Ureter (tissue), 1 donor: ENCODE results near the gene HCK. TPM values are rescaled to one million over a fixed set of nuclear protein-coding genes. Genes with fewer than 3 reads are reported as not detected.

Experiments used
- DNase-seq: peaks from one replicate; pipeline ENCODE4 v3.0.0-alpha.2; 2020; ENCODE audit warnings: low spot score
- total RNA-seq: library from RNA; stranded (reverse); gene quantifications from one replicate; pipeline ENCODE4 v1.2.4, GENCODE V29; 2023
- donor health status: DM: yes; HTN: yes; CAD: no.

HCK gene
- total RNA-seq, 1 donor from 2014 or later: 6.1 TPM

DNA sequence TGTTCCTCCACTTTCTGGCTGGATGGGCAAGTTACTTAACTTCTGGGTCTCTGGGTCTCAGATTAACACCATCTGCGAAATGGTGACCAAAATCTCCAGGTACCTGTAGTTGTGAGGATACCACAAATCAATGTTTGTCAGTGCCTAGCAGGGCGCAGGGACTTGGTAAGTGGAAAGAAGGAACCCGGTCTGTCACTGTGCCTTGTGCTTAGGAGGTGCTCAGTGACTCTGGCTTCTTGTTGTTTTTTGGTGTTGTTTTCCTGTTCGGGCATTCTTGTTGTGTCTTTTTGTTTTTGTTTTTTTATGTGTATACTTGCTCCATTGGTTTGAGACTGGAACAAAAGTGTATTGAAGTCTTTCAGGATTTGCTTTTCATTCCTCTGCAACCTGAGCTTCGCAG lies 75.3 kb downstream of the HCK start:
- no peak for DNase-seq

DNA sequence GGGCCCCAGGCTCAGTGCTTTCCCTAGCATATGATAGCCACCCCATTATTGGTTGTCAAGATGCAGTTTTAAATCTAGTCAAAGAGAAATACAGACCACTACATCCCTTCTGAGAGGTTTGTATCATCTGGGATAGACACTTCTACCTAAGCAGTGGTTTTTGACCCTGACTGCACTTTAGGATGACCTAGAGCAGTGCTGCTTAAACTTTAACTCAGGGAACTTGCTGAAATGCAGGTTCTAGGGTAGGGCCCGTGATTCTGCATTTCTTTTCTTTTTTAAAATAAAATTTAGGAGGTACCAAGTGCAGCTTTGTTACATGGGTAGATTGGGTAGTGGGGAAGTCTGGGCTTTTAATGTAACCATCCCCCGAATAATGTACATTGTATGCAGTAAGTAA lies 76.1 kb downstream of the HCK start:
- DNase-seq: no peak

DNA sequence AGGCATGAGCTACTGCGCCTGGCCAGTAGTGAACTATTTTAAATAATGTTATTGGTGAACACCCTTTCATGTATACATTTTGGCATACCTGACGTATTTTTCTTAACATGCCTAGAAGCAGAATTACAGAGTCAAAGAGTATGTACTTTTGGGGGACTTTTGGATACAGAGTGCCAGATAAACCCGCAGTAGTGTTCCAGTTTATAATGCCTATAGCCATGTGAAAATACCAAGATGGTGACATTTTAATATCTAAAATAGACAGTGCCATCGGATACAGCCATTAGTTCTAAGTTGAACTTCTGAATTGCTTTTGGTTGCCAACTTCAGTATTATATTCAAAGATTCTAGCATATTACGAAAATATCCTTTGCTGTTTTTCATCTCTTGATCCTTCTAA lies 77.8 kb downstream of the HCK start:
- DNase-seq: no peak

DNA sequence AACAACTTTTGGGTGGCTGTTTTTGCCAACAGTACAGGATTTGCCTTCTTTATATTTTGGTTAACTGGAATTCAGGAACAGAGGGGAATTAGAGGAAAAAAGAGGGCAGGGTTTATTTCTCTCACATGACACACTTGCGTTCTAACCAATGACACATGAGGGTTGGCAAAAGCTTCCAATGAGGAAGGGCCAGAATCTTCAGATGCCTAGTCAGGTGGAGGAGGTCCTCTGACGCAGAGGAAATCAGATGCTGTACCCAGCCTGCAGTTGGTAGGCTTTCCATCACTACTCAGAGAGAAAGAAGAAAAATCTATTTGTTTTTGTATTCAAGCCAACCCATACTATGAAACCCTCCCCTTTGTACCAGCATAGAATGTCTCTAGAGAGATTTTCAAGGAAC lies 78.3 kb downstream of the HCK start:
- DNase-seq: no peak

DNA sequence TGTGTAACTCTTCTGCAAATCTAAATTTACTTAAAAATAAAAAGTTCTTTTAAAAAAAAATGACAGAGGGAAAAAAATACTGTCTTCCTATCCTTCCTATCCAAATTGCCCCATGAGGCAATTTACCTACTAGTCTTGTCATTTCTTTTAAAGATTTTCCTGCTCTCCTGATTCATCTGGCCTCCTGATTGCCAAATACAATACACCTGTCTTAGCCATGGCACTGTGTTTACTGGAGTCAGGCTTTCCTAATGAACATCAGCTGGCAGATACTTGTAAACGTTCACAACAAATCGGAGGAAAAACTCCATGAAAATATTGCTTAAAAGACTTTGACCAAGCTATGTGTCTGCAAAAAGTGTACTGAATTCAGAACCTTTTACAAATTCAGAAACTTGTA lies 78.9 kb downstream of the HCK start:
- no peak for DNase-seq

DNA sequence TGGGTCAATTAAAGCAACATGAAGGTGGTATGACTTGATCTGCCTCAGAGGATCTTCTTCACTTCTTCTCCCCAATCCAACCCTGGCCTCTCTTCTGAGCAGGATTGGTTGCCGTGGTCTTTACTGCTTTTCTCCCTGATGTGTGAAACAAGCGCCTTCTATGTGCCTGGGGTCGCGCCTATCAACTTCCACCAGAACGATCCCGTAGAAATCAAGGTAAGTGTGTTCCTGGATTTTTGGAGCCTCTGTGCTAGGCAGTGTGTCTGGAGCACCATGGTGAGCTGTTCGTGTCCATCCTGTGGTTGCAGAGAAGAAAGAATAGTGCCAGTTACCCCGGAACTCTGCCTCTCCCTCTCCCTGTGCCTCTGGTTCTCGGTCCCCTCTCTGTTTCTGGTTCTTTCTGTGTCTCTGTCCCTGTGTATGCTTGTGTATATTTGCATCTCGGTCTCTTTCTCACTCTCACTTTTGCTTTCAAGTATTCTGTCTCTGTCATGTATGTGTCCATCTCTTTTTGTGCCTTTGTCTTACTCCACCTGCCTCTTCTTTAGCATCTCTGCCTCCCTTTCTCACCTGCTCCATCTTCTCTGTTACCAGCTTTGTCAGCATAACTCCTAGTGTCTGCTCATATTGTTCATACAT lies 81.0 kb downstream of the HCK start:
- DNase-seq: no peak

DNA sequence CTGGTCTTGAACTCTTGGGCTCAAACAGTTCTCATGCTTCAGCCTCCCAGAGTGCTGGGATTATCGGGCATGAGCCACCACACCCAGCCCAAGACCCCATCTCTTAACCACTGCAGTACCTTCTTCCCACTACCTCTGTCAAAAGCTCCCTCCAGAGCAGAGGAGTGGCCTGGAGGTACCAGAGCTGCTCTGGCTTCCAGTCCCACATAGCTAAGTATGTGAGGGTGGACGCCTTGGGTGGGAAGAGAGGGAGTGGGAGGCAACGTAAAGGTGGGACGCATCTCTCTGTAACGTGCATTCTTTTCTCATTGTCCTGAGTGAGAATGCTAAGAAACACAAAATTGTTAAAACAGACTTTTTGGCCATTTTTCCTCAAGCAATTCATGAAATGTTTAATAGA lies 82.0 kb downstream of the HCK start:
- DNase-seq: no peak

DNA sequence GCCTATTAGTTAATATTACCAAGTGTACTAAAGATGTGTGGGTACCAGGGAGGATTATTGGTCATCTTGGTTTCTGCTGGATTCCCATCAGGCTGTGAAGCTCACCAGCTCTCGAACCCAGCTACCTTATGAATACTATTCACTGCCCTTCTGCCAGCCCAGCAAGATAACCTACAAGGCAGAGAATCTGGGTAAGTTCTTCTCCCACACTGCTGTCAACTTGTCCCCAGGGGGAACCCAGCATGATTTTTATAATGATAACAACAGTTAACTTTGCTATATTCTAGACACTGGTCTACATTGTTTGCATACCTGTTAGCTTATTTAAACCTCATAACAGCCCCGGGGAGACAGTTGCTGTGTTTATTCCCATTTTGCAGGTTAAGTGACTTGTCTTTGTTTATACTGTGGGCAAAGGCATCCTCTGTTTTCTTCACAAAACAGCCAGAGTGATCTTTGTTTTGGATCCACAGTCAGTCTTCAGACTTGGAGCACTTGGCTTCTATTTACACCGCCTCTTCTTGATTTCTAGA lies 84.0 kb downstream of the HCK start:
- no peak for DNase-seq

DNA sequence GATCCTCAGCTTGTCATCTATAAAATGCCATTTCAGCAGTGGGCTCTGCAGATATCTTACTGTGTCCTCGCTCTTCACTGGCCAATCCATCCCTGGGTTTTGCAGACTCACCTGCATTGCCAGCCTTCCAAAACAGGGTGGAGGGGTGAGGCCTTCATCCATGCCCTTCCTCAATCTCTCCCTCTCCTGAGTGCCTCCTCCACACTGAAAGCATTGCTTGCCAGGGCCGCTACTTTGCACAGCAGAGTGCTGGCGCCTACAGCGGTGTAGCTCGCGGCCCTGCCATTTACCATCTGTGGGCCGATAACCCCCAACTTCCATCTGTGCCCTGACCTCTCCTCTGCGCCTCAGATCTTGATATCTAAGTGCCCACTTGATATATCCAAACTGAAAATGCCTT lies 86.9 kb downstream of the HCK start:
- no peak for DNase-seq

DNA sequence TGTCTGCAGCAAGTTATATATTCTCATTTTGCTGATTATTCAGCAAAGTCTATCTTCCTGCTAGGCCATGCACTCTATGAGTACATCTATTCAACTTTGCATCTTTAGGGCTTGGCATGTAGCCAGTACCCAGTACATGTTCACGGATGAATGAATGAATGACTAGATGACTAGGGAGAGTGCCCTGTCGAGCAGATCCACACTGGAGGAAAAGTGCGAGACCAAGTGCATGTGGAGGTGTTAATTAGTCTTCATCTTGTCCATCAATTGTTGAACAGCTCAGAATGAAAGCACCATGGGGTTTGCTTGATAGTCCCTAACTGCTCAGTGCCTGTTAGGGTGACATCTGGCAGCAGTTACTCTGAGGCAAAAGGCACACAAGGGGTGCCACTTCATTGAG lies 87.9 kb downstream of the HCK start:
- DNase-seq: no peak

DNA sequence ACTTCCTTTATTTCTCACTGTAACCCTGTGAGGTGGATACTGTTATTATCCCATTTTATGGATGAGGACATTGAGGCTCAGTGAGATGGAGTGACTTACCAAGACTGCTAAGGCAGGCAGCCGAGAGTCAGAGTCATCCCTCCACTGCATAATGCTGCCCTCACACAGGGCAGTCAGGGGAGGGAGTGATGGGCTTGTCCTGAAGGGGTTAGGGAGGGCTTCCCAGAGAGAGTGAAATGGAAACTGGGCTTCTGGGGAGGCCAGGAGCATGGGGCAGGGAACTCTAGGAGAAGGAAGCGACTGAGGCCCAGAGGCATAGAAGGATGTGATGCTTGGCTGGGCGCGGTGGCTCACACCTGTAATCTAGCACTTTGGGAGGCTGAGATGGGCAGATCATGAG lies 88.6 kb downstream of the HCK start:
- DNase-seq: no peak

DNA sequence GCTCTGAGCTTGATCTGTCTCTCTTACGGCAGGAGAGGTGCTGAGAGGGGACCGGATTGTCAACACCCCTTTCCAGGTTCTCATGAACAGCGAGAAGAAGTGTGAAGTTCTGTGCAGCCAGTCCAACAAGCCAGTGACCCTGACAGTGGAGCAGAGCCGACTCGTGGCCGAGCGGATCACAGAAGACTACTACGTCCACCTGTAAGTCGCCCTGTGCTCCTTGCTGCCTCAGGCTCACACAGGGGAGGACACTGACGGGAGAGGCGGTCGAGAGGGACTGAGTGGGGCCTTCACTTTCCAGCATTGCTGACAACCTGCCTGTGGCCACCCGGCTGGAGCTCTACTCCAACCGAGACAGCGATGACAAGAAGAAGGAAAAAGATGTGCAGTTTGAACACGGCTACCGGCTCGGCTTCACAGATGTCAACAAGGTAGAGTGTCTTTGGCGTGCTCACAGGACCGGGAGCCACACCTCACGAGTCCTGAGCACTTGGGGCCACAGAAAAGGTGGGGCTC lies 89.5 kb downstream of the HCK start:
- DNase-seq: no peak

DNA sequence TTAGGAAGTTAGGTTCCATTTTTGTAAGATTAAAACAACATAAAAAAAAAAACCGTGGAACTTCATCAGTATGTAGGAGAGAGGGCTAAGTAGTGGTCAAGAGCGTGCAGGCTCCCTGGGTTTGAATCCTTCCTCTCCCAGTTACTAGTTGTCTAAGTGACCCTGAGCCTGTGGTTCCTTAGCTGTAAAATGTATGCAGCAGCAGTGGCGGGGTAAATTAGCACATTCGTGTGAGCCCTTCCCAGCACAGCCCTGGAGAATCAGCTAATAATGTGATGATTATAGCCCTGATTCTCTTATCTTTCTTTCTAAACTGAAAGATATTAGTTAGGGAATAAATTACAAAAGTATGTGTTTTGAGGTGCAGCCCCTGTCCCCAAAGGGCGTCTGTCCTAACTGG lies 90.0 kb downstream of the HCK start:
- DNase-seq: no peak

DNA sequence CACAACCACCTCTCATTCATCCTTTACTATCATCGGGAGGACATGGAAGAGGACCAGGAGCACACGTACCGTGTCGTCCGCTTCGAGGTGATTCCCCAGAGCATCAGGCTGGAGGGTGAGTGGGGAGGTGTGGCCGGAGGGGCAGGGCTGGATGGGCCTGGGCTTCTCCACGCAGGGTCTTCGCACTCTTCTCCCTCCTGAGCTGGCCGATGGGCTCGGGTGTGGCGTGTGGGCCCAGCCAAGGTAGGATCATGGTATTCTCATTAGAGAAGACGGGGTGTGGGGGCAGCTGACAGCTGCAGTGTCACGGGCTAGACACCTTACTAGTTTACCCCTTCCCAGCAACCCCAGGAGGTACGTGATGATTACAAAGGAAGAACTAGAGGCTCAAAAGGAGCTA lies 90.9 kb downstream of the HCK start:
- no peak for DNase-seq

DNA sequence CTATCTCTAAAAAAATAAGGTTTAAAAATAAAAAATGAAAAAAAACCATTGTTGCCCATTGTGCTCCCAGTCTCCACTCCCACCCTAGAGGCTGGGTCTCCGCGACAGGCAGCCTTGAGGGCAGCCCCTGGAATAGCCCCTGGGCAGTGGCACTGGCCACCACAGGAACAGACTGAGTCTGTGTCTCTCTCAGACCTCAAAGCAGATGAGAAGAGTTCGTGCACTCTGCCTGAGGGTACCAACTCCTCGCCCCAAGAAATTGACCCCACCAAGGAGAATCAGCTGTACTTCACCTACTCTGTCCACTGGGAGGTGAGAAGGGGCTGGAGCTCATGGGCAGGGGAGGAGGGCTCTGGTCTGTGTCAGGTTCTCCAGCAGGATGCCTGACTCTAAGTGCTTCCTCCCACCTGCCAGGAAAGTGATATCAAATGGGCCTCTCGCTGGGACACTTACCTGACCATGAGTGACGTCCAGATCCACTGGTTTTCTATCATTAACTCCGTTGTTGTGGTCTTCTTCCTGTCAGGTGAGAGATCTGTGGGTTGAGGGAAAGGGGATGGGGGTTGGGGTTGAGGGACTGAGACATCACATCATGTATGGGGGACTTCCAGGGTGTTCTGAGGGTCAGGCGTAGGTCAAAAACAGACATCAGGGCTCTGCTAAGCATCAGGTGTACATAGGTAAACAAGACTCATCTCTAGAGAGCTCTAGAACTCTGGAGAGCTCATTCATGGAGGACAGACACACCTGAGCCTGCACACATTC lies 93.0 kb downstream of the HCK start:
- no peak for DNase-seq

DNA sequence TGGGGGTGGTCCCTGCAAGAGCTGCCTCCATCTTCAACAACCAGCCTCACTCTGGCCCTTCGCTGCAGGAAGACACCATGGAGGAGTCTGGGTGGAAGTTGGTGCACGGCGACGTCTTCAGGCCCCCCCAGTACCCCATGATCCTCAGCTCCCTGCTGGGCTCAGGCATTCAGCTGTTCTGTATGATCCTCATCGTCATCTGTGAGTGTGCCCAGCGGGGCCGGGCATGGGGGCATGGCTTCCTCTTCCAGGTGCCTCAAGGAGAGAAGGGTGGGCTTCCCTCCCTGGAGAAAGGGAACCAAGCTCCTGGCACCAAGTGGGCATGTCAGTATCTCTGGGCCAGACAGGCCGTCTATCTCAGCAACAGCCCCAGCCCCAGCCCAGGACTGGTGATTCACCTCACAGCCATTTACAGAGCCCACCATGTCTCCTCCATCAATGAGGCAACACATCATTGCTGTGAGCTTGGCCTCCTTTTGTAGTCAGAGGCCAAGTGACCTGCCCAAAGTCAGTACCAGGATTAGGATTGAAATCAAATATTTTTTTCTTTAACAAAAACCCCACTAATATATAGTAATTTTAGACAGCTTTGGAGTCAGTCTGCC lies 97.6 kb downstream of the HCK start:
- no peak for DNase-seq

DNA sequence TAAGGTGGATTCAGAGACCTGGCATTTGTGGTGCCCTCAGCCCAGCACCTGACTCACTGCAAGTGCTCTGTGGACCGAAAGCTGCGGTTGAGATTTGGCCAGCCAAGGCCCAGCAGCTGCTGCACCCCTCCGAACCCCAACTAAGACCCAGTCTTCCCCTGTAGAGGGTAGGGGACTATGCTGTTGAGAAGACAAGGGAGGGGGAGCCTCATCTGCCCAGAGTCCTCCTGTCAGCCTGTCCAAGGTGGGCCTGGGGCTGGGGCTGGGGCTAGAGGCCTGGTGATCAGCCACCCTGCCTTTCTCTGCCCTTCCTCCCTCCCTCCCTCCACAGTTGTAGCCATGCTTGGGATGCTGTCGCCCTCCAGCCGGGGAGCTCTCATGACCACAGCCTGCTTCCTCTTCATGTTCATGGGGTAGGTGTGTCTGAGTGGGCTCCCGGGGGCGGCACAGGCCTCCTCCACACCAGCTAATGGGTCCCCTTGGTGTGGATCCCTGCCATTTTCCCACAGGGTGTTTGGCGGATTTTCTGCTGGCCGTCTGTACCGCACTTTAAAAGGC lies 98.3 kb downstream of the HCK start:
- DNase-seq: no peak

Other genes starting within 250 kb of the HCK start
- gene MYLK2, start 232.9 kb upstream of the HCK start, total RNA-seq: not detected
- gene FOXS1, start 206.6 kb upstream of the HCK start, total RNA-seq: not detected
- 4.7 TPM for gene DUSP15, start 181.7 kb upstream of the HCK start, total RNA-seq
- 0.86 TPM for gene TTLL9, start 181.6 kb upstream of the HCK start, total RNA-seq
- 12.1 TPM for gene PDRG1, start 100.2 kb upstream of the HCK start, total RNA-seq
- gene XKR7, start 84.1 kb upstream of the HCK start, total RNA-seq: 0.05 TPM
- gene CCM2L, start 41.8 kb upstream of the HCK start, total RNA-seq: 8.2 TPM
- 69.4 TPM for gene TM9SF4, start 57.5 kb downstream of the HCK start, total RNA-seq
- 17.4 TPM for gene PLAGL2, start 155.5 kb downstream of the HCK start, total RNA-seq
- gene POFUT1, start 155.6 kb downstream of the HCK start, total RNA-seq: 55.2 TPM
- gene KIF3B, start 225.4 kb downstream of the HCK start, total RNA-seq: 35.4 TPM